ENCODE data around the gene CTSZ. TPM values are rescaled to one million over a fixed set of nuclear protein-coding genes. Genes with fewer than 3 reads are reported as not detected.

CTSZ gene
- total and polyA plus RNA-seq, 10 of the 15 experiments (the other 5 are each of a cell fraction or from before 2014, with no cell fraction given): 6.0 to 301 (median 154) TPM

DNA sequence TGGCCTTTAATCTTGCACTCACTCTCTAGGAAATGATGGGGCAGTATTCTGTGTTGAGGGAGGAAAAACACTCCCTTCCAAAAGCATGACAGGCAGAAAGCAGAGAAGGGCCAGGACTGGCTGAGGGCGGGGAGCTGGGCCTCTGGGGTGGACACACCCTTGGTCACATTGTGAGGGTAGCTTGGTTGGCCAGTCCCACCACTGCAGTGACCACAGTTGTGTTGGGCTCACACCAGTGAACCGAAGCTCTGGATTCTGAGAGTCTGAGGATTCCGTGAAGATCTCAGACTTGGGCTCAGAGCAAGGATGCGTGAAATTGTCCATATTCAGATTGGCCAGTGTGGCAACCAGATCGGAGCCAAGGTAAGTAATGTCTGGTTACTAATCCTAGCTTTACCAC is 12.2 kb upstream of the CTSZ start, which contains the start of gene TUBB1:
Gene TUBB1, plus strand, starts transcription at position 213 of the 400 bp plus-strand sequence. Its CDS starts 94 bp downstream, at position 307.
- H2AFZ ChIP-seq (ENCODE audit: control insufficient read depth, low read depth, low read length): no peak within 1 kb of the TSS
- no peaks in the 10 kb centered on the region for H3K9me3 ChIP-seq (replicated peaks; ENCODE audit: control insufficient read depth, insufficient read depth, low read length)
- RAD21 ChIA-PET (ENCODE audit: unreplicated experiment): no interaction called here
- in situ Hi-C loops (cut with MboI): no loop called here
- H3K79me2 ChIP-seq (ENCODE audit: control insufficient read depth, insufficient read depth, low read length): no peaks in the 10 kb centered on the region
- intact Hi-C loops (cut with micrococcal nuclease; ENCODE audit: unreplicated experiment): no loop called here
- BruUV-seq (replicated peaks): no TSS peak
- DNase-seq (ENCODE audit: low read depth, low spot score): no peak
- H4K20me1 ChIP-seq (ENCODE audit: control insufficient read depth, insufficient read depth): no peaks in the 10 kb centered on the region
- no peak for ATAC-seq
- H3K36me3 ChIP-seq (ENCODE audit: control insufficient read depth in 2 of 2, insufficient read depth in 2 of 2, low read length in 1 of 2): peaks cover 9 to 16% of the 10 kb centered on the region in 2 experiments
- H3K27me3 ChIP-seq (replicated peaks in 1 of 2; ENCODE audit: control insufficient read depth in 2 of 2, insufficient read depth in 2 of 2, low read length in 1 of 2): no peaks in the 10 kb centered on the region
- H3K4me2 ChIP-seq (ENCODE audit: control insufficient read depth, insufficient read depth): no peak within 1 kb of the TSS
- POLR2A ChIA-PET: interaction anchor here (1.0 to 1.2 kb wide), 2 partner anchors 13 to 36 kb away, joined by 3 read pairs; partner anchors contain the start of gene ATP5F1E
- SMC1A ChIA-PET (ENCODE audit: uncharacterized antibody, unreplicated experiment): interaction anchor here (1.1 kb wide), 1 partner anchor 10 kb away, joined by 3 read pairs; no protein-coding TSS in a partner anchor
- H3K9ac ChIP-seq (ENCODE audit: control insufficient read depth, insufficient read depth, low read length): no peak within 1 kb of the TSS
- H3K4me3 ChIP-seq: no peak within 1 kb of the TSS
- no peak for TF ChIP-seq RBBP5 (conservative IDR thresholded peaks at IDR 0.05)
- TF ChIP-seq ZNF384 (IDR thresholded peaks at IDR 0.05; ENCODE audit: borderline replicate concordance, low read depth, low read length): no peak
- TF ChIP-seq, protein P1, sequence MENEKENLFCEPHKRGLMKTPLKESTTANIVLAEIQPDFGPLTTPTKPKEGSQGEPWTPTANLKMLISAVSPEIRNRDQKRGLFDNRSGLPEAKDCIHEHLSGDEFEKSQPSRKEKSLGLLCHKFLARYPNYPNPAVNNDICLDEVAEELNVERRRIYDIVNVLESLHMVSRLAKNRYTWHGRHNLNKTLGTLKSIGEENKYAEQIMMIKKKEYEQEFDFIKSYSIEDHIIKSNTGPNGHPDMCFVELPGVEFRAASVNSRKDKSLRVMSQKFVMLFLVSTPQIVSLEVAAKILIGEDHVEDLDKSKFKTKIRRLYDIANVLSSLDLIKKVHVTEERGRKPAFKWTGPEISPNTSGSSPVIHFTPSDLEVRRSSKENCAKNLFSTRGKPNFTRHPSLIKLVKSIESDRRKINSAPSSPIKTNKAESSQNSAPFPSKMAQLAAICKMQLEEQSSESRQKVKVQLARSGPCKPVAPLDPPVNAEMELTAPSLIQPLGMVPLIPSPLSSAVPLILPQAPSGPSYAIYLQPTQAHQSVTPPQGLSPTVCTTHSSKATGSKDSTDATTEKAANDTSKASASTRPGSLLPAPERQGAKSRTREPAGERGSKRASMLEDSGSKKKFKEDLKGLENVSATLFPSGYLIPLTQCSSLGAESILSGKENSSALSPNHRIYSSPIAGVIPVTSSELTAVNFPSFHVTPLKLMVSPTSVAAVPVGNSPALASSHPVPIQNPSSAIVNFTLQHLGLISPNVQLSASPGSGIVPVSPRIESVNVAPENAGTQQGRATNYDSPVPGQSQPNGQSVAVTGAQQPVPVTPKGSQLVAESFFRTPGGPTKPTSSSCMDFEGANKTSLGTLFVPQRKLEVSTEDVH (IDR thresholded peaks at IDR 0.05; ENCODE audit: low read depth, partially characterized antibody): no peak
- no peak for TF ChIP-seq KAT2A (conservative IDR thresholded peaks at IDR 0.05; ENCODE audit: control insufficient read depth, low read depth, low read length)
- no peak for TF ChIP-seq ZNF217 (IDR thresholded peaks at IDR 0.05)
- TF ChIP-seq TBL1XR1 (IDR thresholded peaks at IDR 0.05; ENCODE audit: low read depth, low read length): no peak
- TF ChIP-seq, protein P2, sequence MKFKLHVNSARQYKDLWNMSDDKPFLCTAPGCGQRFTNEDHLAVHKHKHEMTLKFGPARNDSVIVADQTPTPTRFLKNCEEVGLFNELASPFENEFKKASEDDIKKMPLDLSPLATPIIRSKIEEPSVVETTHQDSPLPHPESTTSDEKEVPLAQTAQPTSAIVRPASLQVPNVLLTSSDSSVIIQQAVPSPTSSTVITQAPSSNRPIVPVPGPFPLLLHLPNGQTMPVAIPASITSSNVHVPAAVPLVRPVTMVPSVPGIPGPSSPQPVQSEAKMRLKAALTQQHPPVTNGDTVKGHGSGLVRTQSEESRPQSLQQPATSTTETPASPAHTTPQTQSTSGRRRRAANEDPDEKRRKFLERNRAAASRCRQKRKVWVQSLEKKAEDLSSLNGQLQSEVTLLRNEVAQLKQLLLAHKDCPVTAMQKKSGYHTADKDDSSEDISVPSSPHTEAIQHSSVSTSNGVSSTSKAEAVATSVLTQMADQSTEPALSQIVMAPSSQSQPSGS (IDR thresholded peaks at IDR 0.05; ENCODE audit: low read length): no peak
- FAIRE-seq: no peak
- 96% methylated on average over 5 of the region's 5 CpGs for WGBS (ENCODE audit: insufficient coverage, insufficient replicate concordance, low lambda C conversion rate, missing lambda C conversion rate)
- H3K27ac ChIP-seq (ENCODE audit: control insufficient read depth, insufficient read depth): no peak within 1 kb of the TSS
- peaks cover 11% of the 10 kb centered on the region for H3K4me1 ChIP-seq (ENCODE audit: control insufficient read depth, insufficient read depth, low read length)
- CTCF ChIA-PET: no interaction called here

Measured in GM12878 (cell line).